Spleen (tissue), 11 donors: ENCODE results near the gene DHX35. TPM values are rescaled to one million over a fixed set of nuclear protein-coding genes. Genes with fewer than 3 reads are reported as not detected.

ENCODE experiments used
- DNase-seq: peaks from one replicate; pipeline ENCODE4 v3.0.0-alpha.2; 2020
- H3K27ac ChIP-seq, 8 donors: fragments of 200-600 bp; sonication (generic) in 7 of 8; 1 replicate in 4 of 8; 2 replicates in 4 of 8; pipeline versions ENCODE4 v1.5.0 to v1.8.0; 2016 to 2021; ENCODE audit warnings: inconsistent platforms in 4 of 8, mild to moderate bottlenecking in 4 of 8, moderate library complexity in 1 of 8
- H3K27me3 ChIP-seq, 7 donors: fragments of 200-600 bp; sonication (generic) in 6 of 7; replicated peaks in 1 of 7; 1 replicate in 4 of 7; 2 replicates in 3 of 7; pipeline versions ENCODE4 v1.5.0 to v1.8.0; 2016 to 2021; ENCODE audit warnings: inconsistent platforms in 3 of 7, mild to moderate bottlenecking in 1 of 7
- H3K36me3 ChIP-seq, 6 donors: fragments of 200-600 bp; sonication (generic) in 5 of 6; 1 replicate in 4 of 6; 2 replicates in 2 of 6; pipeline versions ENCODE4 v1.5.0 to v1.8.0; 2016 to 2021; ENCODE audit warnings: inconsistent platforms in 2 of 6
- H3K4me1 ChIP-seq, 6 donors: fragments of 200-600 bp; sonication (generic) in 5 of 6; 1 replicate in 3 of 6; 2 replicates in 3 of 6; pipeline versions ENCODE4 v1.5.0 to v1.8.0; 2016 to 2021; ENCODE audit warnings: inconsistent platforms in 3 of 6
- H3K4me3 ChIP-seq, 8 donors: fragments of 200-600 bp; sonication (generic) in 7 of 8; 1 replicate in 4 of 8; 2 replicates in 4 of 8; pipeline versions ENCODE4 v1.5.0 to v1.8.0; 2016 to 2021; ENCODE audit warnings: inconsistent platforms in 4 of 8, mild to moderate bottlenecking in 4 of 8, moderate library complexity in 2 of 8
- H3K9me3 ChIP-seq, 8 donors: fragments of 200-600 bp; sonication (generic) in 7 of 8; 1 replicate in 4 of 8; 2 replicates in 4 of 8; pipeline versions ENCODE4 v1.5.0 to v1.8.0; 2016 to 2021; ENCODE audit warnings: inconsistent platforms in 4 of 8
- POLR2A ChIP-seq, 3 donors: fragments of 450-650 bp; IDR thresholded peaks; one replicate each; pipeline ENCODE4 v1.5.1; 2017; ENCODE audit warnings: antibody characterized with exemption in 3 of 3, mild to moderate bottlenecking in 1 of 3
- POLR2AphosphoS5 ChIP-seq, 3 donors: sonication (generic); formaldehyde crosslinking; IDR thresholded peaks; one replicate each; pipeline ENCODE4 v1.5.1; 2017; ENCODE audit warnings: antibody characterized with exemption in 3 of 3
- WGBS, 5 donors: extraction: QIAGEN DNeasy Blood & Tissue Kit in 3 of 5; methylation state at CpG; one replicate each; pipeline versions ENCODE4 v1.1.5 to v1.1.7; 2013 to 2018; 5-methylcytosine and 5-hydroxymethylcytosine counted together
- intact Hi-C: fragments of 100-400 bp; cut with DNase I; formaldehyde crosslinking; loops from one replicate; pipeline ENCODE4 v1.15.0; 2023; ENCODE audit warnings: low total_unique reads
- polyA plus RNA-seq, 3 donors: library from polyadenylated mRNA; stranded (reverse); fragments of 200-250 nt; gene quantifications; one replicate each; pipeline ENCODE4 v1.2.1, GENCODE V29; 2013
- small RNA-seq, 4 donors: library from RNA; depleted of rRNA; stranded (forward); fragments of <200 nt; gene quantifications; one replicate each; pipeline ENCODE3, GENCODE V24; 2016
- total RNA-seq, 7 donors: library from RNA; depleted of rRNA in 3 of 7; stranded (reverse); fragments of >200 nt in 3 of 7; fragmentation: NEBNext Ultra II Directional in 4 of 7; extraction: Animal tissue kit (Norgen Biotek cat#: 25700) in 4 of 7; gene quantifications; one replicate each; pipeline versions ENCODE4 v1.1.0 to v1.2.1, GENCODE V29; 2016 to 2021
- TF ChIP-seq, protein P1 (sequence below), 11 experiments: fragments of 200-600 bp in 7 of 11; fragments of 450-650 bp in 4 of 11; sonication (generic) in 4 of 11; IDR thresholded peaks in 8 of 11; conservative IDR thresholded peaks in 3 of 11; 1 replicate in 7 of 11; 2 replicates in 4 of 11; pipeline versions ENCODE4 v1.4.0 to v1.8.0; 2016 to 2021; ENCODE audit warnings: antibody characterized with exemption in 11 of 11, inconsistent platforms in 4 of 11, mild to moderate bottlenecking in 1 of 11
- donor health status: healthy with polysubstance abuse.
- donor health status: DM: no; HTN: no; CAD: no; lungs with moderate emphysema.
- donor health status: DM: no; HTN: no; CAD: no.
- donor health status: Bipolar disorder and iron deficiency.
- donor health status: healthy.
- donor health status: DM: no; HTN: no; CAD: no.
- donor health status: DM: yes; HTN: yes; CAD: no.

DHX35 gene
- total and polyA plus RNA-seq, 10 donors = 4.7 to 16.4 (median 11.3) TPM

DNA sequence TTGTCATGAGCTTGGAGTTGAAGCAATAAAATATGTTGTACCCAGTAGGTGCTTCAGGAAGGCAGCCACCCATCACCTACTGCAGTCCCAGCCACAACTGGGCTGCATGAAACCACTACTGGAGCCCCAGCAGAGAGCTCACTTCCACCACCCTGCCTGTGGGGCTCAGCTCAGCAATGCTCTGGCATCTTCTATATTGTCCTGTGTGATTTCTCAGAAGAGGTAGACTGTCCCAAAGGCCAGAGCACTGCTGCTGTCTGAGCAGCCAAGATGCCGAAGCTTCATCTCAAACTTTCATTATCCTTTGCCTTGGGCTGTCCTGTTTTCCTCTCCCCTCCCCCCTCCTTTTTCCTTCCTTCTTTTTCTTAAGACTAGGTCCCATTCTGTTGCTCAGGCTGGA lies 126.9 kb downstream of the DHX35 start:
- Histone ChIP-seq H3K27ac (no peak overlapping the region), H3K27me3 (peaks cover 0 to 25% (median 0%) of the 10 kb centered on the region in 7 donors), H3K4me1 (no peaks in the 10 kb centered on the region), H3K36me3 (no peaks in the 10 kb centered on the region), H3K4me3 (no peak overlapping the region), H3K9me3 (peaks cover 0 to 10% (median 2%) of the 10 kb centered on the region in 8 donors)
- no peak for DNase-seq
- WGBS, 5 donors = 65 to 100% (median 85%) methylated on average over 1 of the region's 1 CpG
- TF ChIP-seq, protein P1, sequence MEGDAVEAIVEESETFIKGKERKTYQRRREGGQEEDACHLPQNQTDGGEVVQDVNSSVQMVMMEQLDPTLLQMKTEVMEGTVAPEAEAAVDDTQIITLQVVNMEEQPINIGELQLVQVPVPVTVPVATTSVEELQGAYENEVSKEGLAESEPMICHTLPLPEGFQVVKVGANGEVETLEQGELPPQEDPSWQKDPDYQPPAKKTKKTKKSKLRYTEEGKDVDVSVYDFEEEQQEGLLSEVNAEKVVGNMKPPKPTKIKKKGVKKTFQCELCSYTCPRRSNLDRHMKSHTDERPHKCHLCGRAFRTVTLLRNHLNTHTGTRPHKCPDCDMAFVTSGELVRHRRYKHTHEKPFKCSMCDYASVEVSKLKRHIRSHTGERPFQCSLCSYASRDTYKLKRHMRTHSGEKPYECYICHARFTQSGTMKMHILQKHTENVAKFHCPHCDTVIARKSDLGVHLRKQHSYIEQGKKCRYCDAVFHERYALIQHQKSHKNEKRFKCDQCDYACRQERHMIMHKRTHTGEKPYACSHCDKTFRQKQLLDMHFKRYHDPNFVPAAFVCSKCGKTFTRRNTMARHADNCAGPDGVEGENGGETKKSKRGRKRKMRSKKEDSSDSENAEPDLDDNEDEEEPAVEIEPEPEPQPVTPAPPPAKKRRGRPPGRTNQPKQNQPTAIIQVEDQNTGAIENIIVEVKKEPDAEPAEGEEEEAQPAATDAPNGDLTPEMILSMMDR (IDR thresholded peaks at IDR 0.05 in 8 of 11, conservative IDR thresholded peaks at IDR 0.05 in 3 of 11) = no peak
- TF ChIP-seq POLR2A (IDR thresholded peaks at IDR 0.05) = no peak
- TF ChIP-seq POLR2AphosphoS5 (IDR thresholded peaks at IDR 0.05) = no peak
- intact Hi-C loops = no loop called here

Small RNAs within 50 kb of the gene (small RNA-seq; reads per million reads assigned to genes)
- gene AL023803.1 = 0 reads per million in 4 donors

Other genes with a start within 250 kb of the DHX35 start
- not detected for gene SLC32A1, start 237.9 kb upstream of the DHX35 start, total RNA-seq
- gene SLC32A1, start 237.9 kb upstream of the DHX35 start, polyA plus RNA-seq = not detected
- 10 to 100 TPM in 3 of 7 donors, 1 to 10 TPM in 4; 8.4 to 12.8 (median 9.6) TPM for gene ACTR5, start 213.9 kb upstream of the DHX35 start, total RNA-seq
- gene ACTR5, start 213.9 kb upstream of the DHX35 start, polyA plus RNA-seq = 10 to 100 TPM in 1 of 3 donors, 1 to 10 TPM in 2; 5.6 to 10.9 (median 9.4) TPM
- 10 to 100 TPM; 35.7 to 66.0 (median 47.4) TPM for gene PPP1R16B, start 156.6 kb upstream of the DHX35 start, total RNA-seq
- gene PPP1R16B, start 156.6 kb upstream of the DHX35 start, polyA plus RNA-seq = 10 to 100 TPM; 16.0 to 35.0 (median 16.5) TPM
- 1 to 10 TPM in 5 of 7 donors, under 1 TPM in 2; 0.46 to 3.0 (median 1.5) TPM for gene FAM83D, start 35.9 kb upstream of the DHX35 start, total RNA-seq
- 1 to 10 TPM in 2 of 3 donors, under 1 TPM in 1; 0.76 to 1.2 (median 1.2) TPM for gene FAM83D, start 35.9 kb upstream of the DHX35 start, polyA plus RNA-seq